Nephron (organoid): ENCODE results near the gene MRPL33.
A peak's percentile ranks its signal among the peaks of the same experiment; 100 is the strongest.

ENCODE experiments used
- H3K27ac Mint-ChIP-seq, 3 experiments: 2 replicates each; pipeline ENCODE4 v1.8.0; 2020; ENCODE audit warnings: mixed read lengths in 3 of 3, mild to moderate bottlenecking in 2 of 3, moderate library complexity in 1 of 3
- H3K27me3 Mint-ChIP-seq: 2 replicates; pipeline ENCODE4 v1.8.0; 2021; ENCODE audit warnings: low read depth, mild to moderate bottlenecking, moderate library complexity, mixed read lengths
- H3K36me3 Mint-ChIP-seq: 2 replicates; pipeline ENCODE4 v1.8.0; 2020; ENCODE audit warnings: low read depth, mixed read lengths
- H3K4me1 Mint-ChIP-seq: 2 replicates; pipeline ENCODE4 v1.8.0; 2020; ENCODE audit warnings: mixed read lengths
- H3K4me3 Mint-ChIP-seq, 3 experiments: 2 replicates each; pipeline ENCODE4 v1.8.0; 2020; ENCODE audit warnings: mild to moderate bottlenecking in 3 of 3, mixed read lengths in 3 of 3, moderate library complexity in 2 of 3
- H3K9me3 Mint-ChIP-seq: 2 replicates; pipeline ENCODE4 v1.8.0; 2020; ENCODE audit warnings: mixed read lengths
- CTCF ChIP-seq, 3 experiments: fragments of 200-600 bp; sonication (generic); IDR thresholded peaks; one replicate each; pipeline ENCODE4 v1.5.0; 2021; ENCODE audit warnings: antibody characterized with exemption in 3 of 3; ENCODE audit not compliant: unreplicated experiment in 3 of 3

MRPL33 gene

GRCh38 chr2:27727257-27727656 is 44.3 kb upstream of the MRPL33 start:
- no peak for TF ChIP-seq CTCF (IDR thresholded peaks at IDR 0.05; ENCODE audit: unreplicated experiment in 3 of 3)
- Mint-ChIP-seq H3K36me3 (no peaks in the 10 kb centered on the region), H3K27ac (peak overlapping the region; percentile 35 to 57 (median 51)), H3K4me3 (no peak overlapping the region), H3K4me1 (peaks cover 33% of the 10 kb centered on the region), H3K9me3 (no peaks in the 10 kb centered on the region), H3K27me3 (no peaks in the 10 kb centered on the region)

GRCh38 chr2:27728081-27728858 is 43.2 kb upstream of the MRPL33 start:
- no peak for TF ChIP-seq CTCF (IDR thresholded peaks at IDR 0.05; ENCODE audit: unreplicated experiment in 3 of 3)
- H3K27ac Mint-ChIP-seq = peak overlapping the region; percentile 87 to 92 (median 91)
- no peaks in the 10 kb centered on the region for H3K9me3 Mint-ChIP-seq
- no peaks in the 10 kb centered on the region for H3K27me3 Mint-ChIP-seq
- peaks cover 31% of the 10 kb centered on the region for H3K4me1 Mint-ChIP-seq
- no peaks in the 10 kb centered on the region for H3K36me3 Mint-ChIP-seq
- H3K4me3 Mint-ChIP-seq = no peak overlapping the region

- peaks cover 24% of the 10 kb centered on the region for H3K4me1 Mint-ChIP-seq
- no peak overlapping the region for H3K4me3 Mint-ChIP-seq
- no peaks in the 10 kb centered on the region for H3K27me3 Mint-ChIP-seq
- TF ChIP-seq CTCF (IDR thresholded peaks at IDR 0.05; ENCODE audit: unreplicated experiment in 3 of 3) = no peak
- H3K9me3 Mint-ChIP-seq = no peaks in the 10 kb centered on the region
- H3K36me3 Mint-ChIP-seq = no peaks in the 10 kb centered on the region
- H3K27ac Mint-ChIP-seq = peak overlapping the region; percentile 87 to 92 (median 91)
These were observed 42.3 kb upstream of the MRPL33 start for GRCh38 chr2:27729198-27729597.

GRCh38 chr2:27729614-27730013 is 41.9 kb upstream of the MRPL33 start:
- Mint-ChIP-seq H3K4me1 (peaks cover 20% of the 10 kb centered on the region), H3K27me3 (no peaks in the 10 kb centered on the region), H3K9me3 (no peaks in the 10 kb centered on the region), H3K36me3 (no peaks in the 10 kb centered on the region), H3K27ac (peak overlapping the region; percentile 87 to 92 (median 91)), H3K4me3 (no peak overlapping the region)
- TF ChIP-seq CTCF (IDR thresholded peaks at IDR 0.05; ENCODE audit: unreplicated experiment in 3 of 3) = no peak

- H3K27ac Mint-ChIP-seq = peak overlapping the region in 1 of 3 experiments; percentile 92
- H3K4me1 Mint-ChIP-seq = peaks cover 18% of the 10 kb centered on the region
- no peak overlapping the region for H3K4me3 Mint-ChIP-seq
- TF ChIP-seq CTCF (IDR thresholded peaks at IDR 0.05; ENCODE audit: unreplicated experiment in 3 of 3) = no peak
- no peaks in the 10 kb centered on the region for H3K9me3 Mint-ChIP-seq
- H3K27me3 Mint-ChIP-seq = no peaks in the 10 kb centered on the region
- no peaks in the 10 kb centered on the region for H3K36me3 Mint-ChIP-seq
These were observed 41.3 kb upstream of the MRPL33 start for GRCh38 chr2:27730261-27730662.
